ENCODE data around the gene WDR44.

GRCh38 chrX:118345045-118345463 is 852 bp upstream of the WDR44 start:
- no peak for TF ChIP-seq CBX8 (IDR thresholded peaks at IDR 0.05)
- no peak for TF ChIP-seq RCOR1 (IDR thresholded peaks at IDR 0.05; ENCODE audit: low read depth, low read length)
- TF ChIP-seq POLR2A (IDR thresholded peaks at IDR 0.05; ENCODE audit: low read length): no peak
- TF ChIP-seq CTCF (IDR thresholded peaks at IDR 0.05): no peak
